Uterus (tissue), 2 donors: ENCODE data around the gene SLX4IP.

Experiments
- CTCF ChIP-seq, 4 experiments: fragments of 200-600 bp in 2 of 4; fragments of 450-650 bp in 2 of 4; sonication (generic) in 2 of 4; IDR thresholded peaks; one replicate each; pipeline ENCODE4 v1.5.1; 2016 to 2019; ENCODE audit warnings: antibody characterized with exemption in 4 of 4, mild to moderate bottlenecking in 2 of 4, moderate library complexity in 1 of 4
- POLR2A ChIP-seq, 2 donors: fragments of 450-650 bp; IDR thresholded peaks; one replicate each; pipeline ENCODE4 v1.6.1; 2016; ENCODE audit warnings: antibody characterized with exemption in 2 of 2, mild to moderate bottlenecking in 1 of 2, moderate library complexity in 1 of 2

- no peak for TF ChIP-seq CTCF (IDR thresholded peaks at IDR 0.05)
- TF ChIP-seq POLR2A (IDR thresholded peaks at IDR 0.05) = no peak
Observed at GRCh38 chr20:10634683-10635411, 199.7 kb downstream of the SLX4IP start.
